IMR-90 (cell line): ENCODE results near the gene PCDHGB5. TPM values are rescaled to one million over a fixed set of nuclear protein-coding genes. Genes with fewer than 3 reads are reported as not detected.
"Not testable (repeated sequence)": the region's sequence is repeated elsewhere in the genome, so short reads cannot be mapped to it uniquely, and the experiment has no call there.

Experiments
- ATAC-seq: fragments of 200-7000 bp; cut with Tn5 transposase; 2 replicates; pipeline ENCODE4 v1.9.1; 2020; ENCODE audit warnings: low read depth, mild to moderate bottlenecking, moderate library complexity
- BruUV-seq: library from RNA; stranded (reverse); fragments of 400-500 nt; replicated peaks from 2 replicates; lab custom pipeline; 2021; lab: Mats Ljungman, UMichigan
- CTCF ChIA-PET: fragments of 300-600 bp; formaldehyde crosslinking; extraction: SDS; loops from one replicate; lab custom pipeline; 2021; ENCODE audit warnings: antibody characterized with exemption; lab: Yijun Ruan, JAX
- POLR2A ChIA-PET: fragments of 300-600 bp; sonication (Branson Sonifier 250); formaldehyde crosslinking; loops from one replicate; lab custom pipeline; 2022; ENCODE audit warnings: antibody characterized with exemption; ENCODE audit not compliant: unreplicated experiment; lab: Charles Lee
- DNase-seq: peaks from one replicate; pipeline ENCODE4 v3.0.0; 2013
- H2AFZ ChIP-seq: replicated peaks from 2 replicates; pipeline ENCODE3; 2013; ENCODE audit warnings: low read length, mild to moderate bottlenecking; ENCODE audit not compliant: poor library complexity
- H2AK5ac ChIP-seq: 2 replicates; pipeline ENCODE4 v1.6.1; 2013; ENCODE audit warnings: low read depth, low read length, inconsistent platforms
- H2AK9ac ChIP-seq: replicated peaks from 2 replicates; pipeline ENCODE3; 2013; ENCODE audit warnings: mild to moderate bottlenecking, low read depth, low read length, moderate library complexity; ENCODE audit not compliant: poor library complexity
- H2BK120ac ChIP-seq: 2 replicates; pipeline ENCODE4 v1.6.1; 2013; ENCODE audit warnings: low read depth, low read length, inconsistent platforms
- H2BK15ac ChIP-seq: 3 replicates; pipeline ENCODE4 v1.6.1; 2013; ENCODE audit warnings: low read depth, low read length, inconsistent platforms
- H2BK20ac ChIP-seq: 2 replicates; pipeline ENCODE4 v1.6.1; 2013; ENCODE audit warnings: low read depth, mild to moderate bottlenecking, inconsistent platforms, low read length, moderate library complexity
- H2BK5ac ChIP-seq: 2 replicates; pipeline ENCODE4 v1.6.1; 2013; ENCODE audit warnings: mild to moderate bottlenecking, low read depth, low read length, inconsistent platforms; ENCODE audit not compliant: poor library complexity, severe bottlenecking
- H3K14ac ChIP-seq: replicated peaks from 2 replicates; pipeline ENCODE4 v1.6.1; 2013; ENCODE audit warnings: low read depth, low read length, inconsistent platforms
- H3K18ac ChIP-seq: 2 replicates; pipeline ENCODE4 v1.6.1; 2013; ENCODE audit warnings: low read depth, low read length, control low read depth
- H3K23ac ChIP-seq: 2 replicates; pipeline ENCODE4 v1.6.1; 2013; ENCODE audit warnings: low read depth, low read length, inconsistent platforms
- H3K27ac ChIP-seq: 2 replicates; pipeline ENCODE4 v1.5.1; 2013; ENCODE audit warnings: mild to moderate bottlenecking, control low read depth, low read length; ENCODE audit not compliant: insufficient read depth
- H3K27me3 ChIP-seq: 2 replicates; pipeline ENCODE4 v1.6.1; 2013; ENCODE audit warnings: low read length; ENCODE audit not compliant: control insufficient read depth, insufficient read depth
- H3K36me3 ChIP-seq: 2 replicates; pipeline ENCODE4 v1.6.1; 2013; ENCODE audit warnings: low read length, mixed read lengths; ENCODE audit not compliant: control insufficient read depth, insufficient read depth
- H3K4ac ChIP-seq: 2 replicates; pipeline ENCODE4 v1.6.1; 2013; ENCODE audit warnings: low read depth, low read length, inconsistent platforms
- H3K4me1 ChIP-seq: 2 replicates; pipeline ENCODE4 v1.6.1; 2013; ENCODE audit warnings: low read length, mixed read lengths; ENCODE audit not compliant: control insufficient read depth, insufficient read depth
- H3K4me2 ChIP-seq: 2 replicates; pipeline ENCODE4 v1.6.1; 2013; ENCODE audit warnings: low read depth, mild to moderate bottlenecking, control low read depth, low read length, moderate library complexity
- H3K4me3 ChIP-seq: 2 replicates; pipeline ENCODE4 v1.5.1; 2013; ENCODE audit warnings: low read depth, mild to moderate bottlenecking, control low read depth, low read length, moderate library complexity; ENCODE audit not compliant: insufficient read depth
- H3K56ac ChIP-seq: 2 replicates; pipeline ENCODE4 v1.6.1; 2013; ENCODE audit warnings: low read length, inconsistent platforms; ENCODE audit not compliant: insufficient read depth; ENCODE audit errors: extremely low read depth
- H3K79me1 ChIP-seq, 2 experiments: 2 replicates each; pipeline ENCODE4 v1.6.1; 2013; ENCODE audit warnings: low read length in 2 of 2, inconsistent platforms in 1 of 2, low read depth in 1 of 2
- H3K9ac ChIP-seq: 2 replicates; pipeline ENCODE4 v1.6.1; 2013; ENCODE audit warnings: low read depth, low read length, control low read depth
- H3K9me1 ChIP-seq: 2 replicates; pipeline ENCODE4 v1.6.1; 2013; ENCODE audit warnings: low read length, inconsistent platforms; ENCODE audit not compliant: insufficient read depth
- H3K9me3 ChIP-seq: 2 replicates; pipeline ENCODE4 v1.6.1; 2013; ENCODE audit warnings: low read length; ENCODE audit not compliant: control insufficient read depth, insufficient read depth
- H4K20me1 ChIP-seq: 2 replicates; pipeline ENCODE4 v1.6.1; 2013; ENCODE audit warnings: low read length, inconsistent platforms; ENCODE audit not compliant: insufficient read depth
- H4K5ac ChIP-seq: 2 replicates; pipeline ENCODE4 v1.6.1; 2013; ENCODE audit warnings: mild to moderate bottlenecking, low read depth, low read length, control low read depth
- H4K8ac ChIP-seq, 2 experiments: 2 replicates each; pipeline ENCODE4 v1.6.1; 2013; ENCODE audit warnings: low read depth in 2 of 2, low read length in 2 of 2, control low read depth in 1 of 2, inconsistent platforms in 1 of 2
- H4K91ac ChIP-seq: 2 replicates; pipeline ENCODE4 v1.6.1; 2013; ENCODE audit warnings: low read depth, low read length, inconsistent platforms; ENCODE audit not compliant: insufficient read depth
- RAD21 ChIP-seq: IDR thresholded peaks from 2 replicates; pipeline ENCODE4 v1.6.1; 2012; ENCODE audit warnings: low read length, improper control_type of control experiment
- WGBS, 2 experiments: methylation state at CpG; one replicate each; pipeline versions ENCODE4 v1.1.5 to v1.1.7; 2013; ENCODE audit warnings: missing lambda C conversion rate in 2 of 2; ENCODE audit not compliant: insufficient read length in 1 of 2; ENCODE audit errors: extremely low coverage in 2 of 2; 5-methylcytosine and 5-hydroxymethylcytosine counted together
- dilution Hi-C: fragments of 300-500 bp; cut with HindIII; formaldehyde crosslinking; loops from one replicate; pipeline ENCODE4 v1.14.3; 2018; ENCODE audit warnings: low sequenced_read_pairs; ENCODE audit not compliant: unreplicated experiment
- in situ Hi-C: fragments of 300-500 bp; cut with MboI; formaldehyde crosslinking; loops from 3 replicates; pipeline ENCODE4 v1.14.3; 2019; ENCODE audit warnings: low sequenced_read_pairs, inconsistent platforms, mixed read lengths
- intact Hi-C: fragments of 100-400 bp; cut with micrococcal nuclease; formaldehyde crosslinking; loops from 2 replicates; pipeline ENCODE4 v1.10.0; 2022
- polyA plus RNA-seq, 3 experiments: library from polyadenylated mRNA; depleted of rRNA; stranded (reverse); fragments of >200 nt; gene quantifications; 2 replicates each; pipeline ENCODE4 v1.2.3, GENCODE V29; 2012; ENCODE audit warnings: low replicate concordance in 1 of 3
- total RNA-seq: library from RNA; depleted of rRNA; stranded (reverse); fragments of >200 nt; gene quantifications from 2 replicates; pipeline ENCODE4 v1.2.3, GENCODE V29; 2012
- TF ChIP-seq, protein P1 (sequence below): conservative IDR thresholded peaks from 2 replicates; pipeline ENCODE4 v1.5.1; 2012; ENCODE audit warnings: mild to moderate bottlenecking, low read depth, low read length, improper control_type of control experiment

The PCDHGB5 gene
- total and polyA plus RNA-seq, 2 of the 4 experiments (the other 2 are of a cell fraction) = 17.2 to 20.0 TPM

GRCh38 chr5:141407790-141408505, 10.2 kb downstream of the PCDHGB5 start, which contains the start of gene PCDHGB6:
TSS of gene PCDHGB6 (plus strand) at chr5:141408021. CDS start at chr5:141408203, 182 bp downstream.
- H3K4me2 ChIP-seq, H3K9ac ChIP-seq: not testable (repeated sequence)

More at GRCh38 chr5:141407790-141408505, 10.2 kb downstream of the PCDHGB5 start, which contains the start of gene PCDHGB6:
- H2AFZ ChIP-seq, H3K56ac ChIP-seq, dilution Hi-C loops, intact Hi-C loops, BruUV-seq, H2AK5ac ChIP-seq, H3K9me1 ChIP-seq, H3K23ac ChIP-seq, in situ Hi-C loops, ATAC-seq, H3K18ac ChIP-seq, H3K4ac ChIP-seq, H2BK15ac ChIP-seq, H2BK5ac ChIP-seq, H4K91ac ChIP-seq, H3K27ac ChIP-seq, H3K27me3 ChIP-seq, H2BK120ac ChIP-seq, H2AK9ac ChIP-seq, H3K4me1 ChIP-seq, H4K8ac ChIP-seq, H4K20me1 ChIP-seq, H2BK20ac ChIP-seq, H3K14ac ChIP-seq, H4K5ac ChIP-seq: not testable (repeated sequence)
- CTCF ChIA-PET = interaction anchor here (0.6 to 1.4 kb wide), 6 partner anchors 12 to 156 kb away, joined by 3 to 9 read pairs (median 4); partner anchors contain the start of gene PCDHGA11
- peaks cover 18% of the 10 kb centered on the region for H3K36me3 ChIP-seq
- peaks cover 9 to 15% of the 10 kb centered on the region in 2 experiments for H3K79me1 ChIP-seq
- POLR2A ChIA-PET = interaction anchor here (0.6 to 1.5 kb wide), 2 partner anchors 153 to 189 kb away, joined by 4 to 5 read pairs; no protein-coding TSS in a partner anchor
- TF ChIP-seq RAD21 = peak; percentile 38
- TF ChIP-seq, protein P1, sequence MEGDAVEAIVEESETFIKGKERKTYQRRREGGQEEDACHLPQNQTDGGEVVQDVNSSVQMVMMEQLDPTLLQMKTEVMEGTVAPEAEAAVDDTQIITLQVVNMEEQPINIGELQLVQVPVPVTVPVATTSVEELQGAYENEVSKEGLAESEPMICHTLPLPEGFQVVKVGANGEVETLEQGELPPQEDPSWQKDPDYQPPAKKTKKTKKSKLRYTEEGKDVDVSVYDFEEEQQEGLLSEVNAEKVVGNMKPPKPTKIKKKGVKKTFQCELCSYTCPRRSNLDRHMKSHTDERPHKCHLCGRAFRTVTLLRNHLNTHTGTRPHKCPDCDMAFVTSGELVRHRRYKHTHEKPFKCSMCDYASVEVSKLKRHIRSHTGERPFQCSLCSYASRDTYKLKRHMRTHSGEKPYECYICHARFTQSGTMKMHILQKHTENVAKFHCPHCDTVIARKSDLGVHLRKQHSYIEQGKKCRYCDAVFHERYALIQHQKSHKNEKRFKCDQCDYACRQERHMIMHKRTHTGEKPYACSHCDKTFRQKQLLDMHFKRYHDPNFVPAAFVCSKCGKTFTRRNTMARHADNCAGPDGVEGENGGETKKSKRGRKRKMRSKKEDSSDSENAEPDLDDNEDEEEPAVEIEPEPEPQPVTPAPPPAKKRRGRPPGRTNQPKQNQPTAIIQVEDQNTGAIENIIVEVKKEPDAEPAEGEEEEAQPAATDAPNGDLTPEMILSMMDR = peak; percentile 37
- peaks cover 60% of the 10 kb centered on the region for H3K9me3 ChIP-seq
- WGBS, 2 experiments = 12% methylated on average over 12 of the region's 51 CpGs; no CpG with 5 or more reads in 1 of the 2 experiments
- peak within 1 kb of the TSS; percentile 23; the same call in 1 of the 2 replicates for H3K4me3 ChIP-seq
- peak; percentile 19 for DNase-seq
